H1 (cell line): ENCODE data around the gene SYNPR. TPM values are rescaled to one million over a fixed set of nuclear protein-coding genes. Genes with fewer than 3 reads are reported as not detected.

Experiments used
- BRCA1 ChIP-seq: IDR thresholded peaks from 2 replicates; pipeline ENCODE4 v1.6.1; 2012; ENCODE audit warnings: low read depth, low read length, improper control_type of control experiment
- EZH2 ChIP-seq: fragments of 200-600 bp; sonication (generic); IDR thresholded peaks from 2 replicates; pipeline ENCODE4 v1.7.1; 2012; ENCODE audit warnings: low read depth, mild to moderate bottlenecking, moderate library complexity, low read length, inconsistent platforms; ENCODE audit not compliant: severe bottlenecking
- NANOG ChIP-seq: IDR thresholded peaks from 2 replicates; pipeline ENCODE4 v1.6.1; 2011; ENCODE audit warnings: low read length, low read depth, mild to moderate bottlenecking, inconsistent platforms; ENCODE audit not compliant: insufficient read depth, poor library complexity, severe bottlenecking
- NRF1 ChIP-seq: IDR thresholded peaks from 2 replicates; pipeline ENCODE4 v1.6.1; 2011; ENCODE audit warnings: mild to moderate bottlenecking, low read depth, low read length, improper control_type of control experiment
- SP2 ChIP-seq: IDR thresholded peaks from 2 replicates; pipeline ENCODE4 v1.6.1; 2012; ENCODE audit warnings: mild to moderate bottlenecking, low read length, inconsistent platforms
- SRF ChIP-seq: IDR thresholded peaks from 2 replicates; pipeline ENCODE4 v1.6.1; 2011; ENCODE audit warnings: mild to moderate bottlenecking, low read depth, low read length, moderate library complexity
- SUZ12 ChIP-seq: fragments of 200-600 bp; sonication (generic); IDR thresholded peaks from 2 replicates; pipeline ENCODE4 v1.6.1; 2012; ENCODE audit warnings: mild to moderate bottlenecking, inconsistent platforms, low read length, moderate library complexity, mixed read lengths
- TAF1 ChIP-seq: IDR thresholded peaks from 2 replicates; pipeline ENCODE4 v1.6.1; 2011; ENCODE audit warnings: mild to moderate bottlenecking, low read depth, low read length
- polyA plus RNA-seq, 7 experiments: library from polyadenylated mRNA; depleted of rRNA in 3 of 7; stranded (reverse) in 5 of 7; unstranded in 2 of 7; fragments of >200 nt in 5 of 7; fragments of 200-250 nt in 2 of 7; gene quantifications; 1 replicate in 5 of 7; 2 replicates in 1 of 7; 4 replicates in 1 of 7; pipeline versions ENCODE4 v1.2.1 to v1.2.3, GENCODE V29; 2011 to 2013; ENCODE audit warnings: missing spikeins in 2 of 7, mixed read lengths in 2 of 7
- total RNA-seq: library from RNA; stranded (reverse); fragmentation: NEBNext Ultra II Directional; extraction: Animal tissue kit (Norgen Biotek cat#: 25700); gene quantifications from 2 replicates; pipeline ENCODE4 v1.2.1, GENCODE V29; 2021
- TF ChIP-seq, protein P1 (sequence below): IDR thresholded peaks from 2 replicates; pipeline ENCODE4 v1.6.1; 2011; ENCODE audit warnings: low read depth, mild to moderate bottlenecking, low read length; ENCODE audit not compliant: insufficient read depth

Gene SYNPR
- total and polyA plus RNA-seq, 2 of the 8 experiments (the other 6 are each of a cell fraction or from before 2014, with no cell fraction given): 0.39 to 0.99 TPM

DNA sequence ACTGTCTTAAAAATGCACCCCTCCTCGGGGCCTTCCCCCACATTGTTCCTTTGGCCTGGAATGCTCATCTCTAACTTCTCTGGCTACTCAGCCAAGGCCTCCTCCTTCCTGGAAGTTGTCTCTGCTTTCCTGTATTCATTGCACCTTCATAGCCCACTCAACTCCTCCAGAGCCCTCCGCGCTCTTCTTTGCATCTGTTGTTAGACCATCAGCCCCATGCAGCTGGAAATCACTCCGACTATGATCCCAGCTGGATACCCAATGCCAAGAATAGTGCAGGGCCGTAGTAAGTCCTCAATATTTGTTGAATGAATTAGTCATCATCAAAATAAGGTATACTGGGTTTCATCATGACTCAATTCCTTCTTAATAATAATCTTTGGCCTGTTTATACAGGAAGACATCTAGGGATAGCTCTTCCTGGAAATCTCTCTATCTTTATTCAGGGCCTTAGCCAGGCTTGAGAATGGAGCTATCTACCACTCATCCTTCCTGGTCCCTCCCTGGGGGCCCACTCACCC, 112.7 kb downstream of the SYNPR start (continued):
- TF ChIP-seq SP2 (no peak), EZH2 (no peak), SUZ12 (no peak), TAF1 (no peak), NRF1 (no peak), SRF (no peak), NANOG (no peak), BRCA1 (no peak)
- TF ChIP-seq, protein P1, sequence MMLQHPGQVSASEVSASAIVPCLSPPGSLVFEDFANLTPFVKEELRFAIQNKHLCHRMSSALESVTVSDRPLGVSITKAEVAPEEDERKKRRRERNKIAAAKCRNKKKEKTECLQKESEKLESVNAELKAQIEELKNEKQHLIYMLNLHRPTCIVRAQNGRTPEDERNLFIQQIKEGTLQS: no peak
